SK-MEL-5 (cell line): ENCODE measurements around the gene HCFC2. TPM values are rescaled to one million over a fixed set of nuclear protein-coding genes. Genes with fewer than 3 reads are reported as not detected.
"Not testable (repeated sequence)": the region's sequence is repeated elsewhere in the genome, so short reads cannot be mapped to it uniquely, and the experiment has no call there.

ENCODE experiments used
- DNase-seq: peaks from one replicate; pipeline ENCODE4 v3.0.0-alpha.2; 2016; ENCODE audit warnings: low read depth, low spot score
- in situ Hi-C: cut with HindIII; loops from 2 replicates; pipeline ENCODE4 v1.10.0; 2016; ENCODE audit warnings: low sequenced_read_pairs, high pct_unique_total_duplicates, low pct_unique_long_range_greater_than_20kb
- total RNA-seq: library from RNA; depleted of rRNA; stranded (reverse); fragments of >200 nt; shearing (Covaris generic); gene quantifications from 2 replicates; pipeline ENCODE4 v1.2.3, GENCODE V29; 2014

Gene HCFC2
- total RNA-seq, 1 experiment from 2014 or later, result 10.8 TPM

GRCh38 chr12:104097954-104098353 is 33.6 kb downstream of the HCFC2 start:
- DNase-seq, result no peak
- in situ Hi-C loops, result no loop called here

DNA sequence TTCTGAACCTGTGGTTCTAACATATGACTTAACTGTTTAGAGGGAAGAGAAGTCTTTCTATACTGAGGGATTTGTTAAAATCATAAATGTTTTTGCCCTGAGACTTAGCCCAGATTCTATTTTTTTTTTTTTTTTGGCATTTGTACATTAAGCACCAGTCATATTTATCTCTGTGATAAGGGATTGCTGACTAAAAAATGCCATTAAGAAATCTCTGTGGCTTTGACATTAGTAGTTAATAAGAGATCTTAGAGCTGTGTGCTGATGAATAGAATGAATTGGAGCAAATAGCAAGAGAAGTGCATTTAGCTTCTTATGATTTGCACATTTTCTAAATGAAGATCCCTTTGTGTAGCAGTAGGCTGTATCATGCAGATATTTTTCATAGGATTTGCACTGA is 41.1 kb downstream of the HCFC2 start:
- no peak for DNase-seq
- in situ Hi-C loops, result no loop called here

- in situ Hi-C loops, result no loop called here
- no peak for DNase-seq
These were observed 42.6 kb downstream of the HCFC2 start for GRCh38 chr12:104106965-104107364.

- peak; percentile 87 for DNase-seq
- in situ Hi-C loops, result no loop called here
These were observed 44.6 kb downstream of the HCFC2 start for GRCh38 chr12:104108755-104109445.

DNA sequence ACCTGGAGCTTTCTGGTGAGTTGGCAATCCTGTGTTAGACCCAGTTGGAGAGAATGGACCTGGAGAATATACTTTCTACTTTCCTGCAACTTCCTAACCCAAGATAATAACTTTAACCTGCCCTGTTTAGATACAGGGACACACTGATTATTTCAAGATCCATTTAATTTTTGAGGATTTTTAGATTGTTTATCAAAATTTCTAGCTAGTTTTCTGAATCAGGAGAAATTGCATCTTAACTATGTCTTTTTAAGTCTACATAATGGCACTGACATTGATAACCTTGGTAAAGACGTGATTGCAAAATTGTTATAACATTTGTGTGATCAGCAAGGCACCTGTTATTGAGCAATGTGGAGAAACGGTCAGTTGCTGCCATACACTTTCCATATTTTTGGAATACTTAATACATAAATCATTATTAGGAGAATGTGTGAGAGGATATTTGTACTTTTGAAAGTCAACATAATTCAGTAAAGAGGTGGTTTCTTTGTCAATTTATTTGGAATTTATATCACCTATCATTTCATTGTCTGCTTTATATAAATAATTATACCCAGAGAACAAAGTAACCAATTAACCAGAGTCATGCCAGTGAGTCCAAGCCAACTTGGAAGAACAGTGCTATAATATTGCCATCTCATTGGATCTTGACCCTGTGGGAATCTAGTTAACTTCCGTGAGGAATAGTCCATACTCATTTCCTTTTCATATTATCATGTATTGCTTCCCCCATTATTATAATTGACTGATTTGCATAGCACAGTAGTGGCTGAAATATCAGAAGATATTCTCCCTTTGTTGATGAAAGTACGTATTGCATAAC is 45.3 kb downstream of the HCFC2 start:
- in situ Hi-C loops, result no loop called here
- no peak for DNase-seq

GRCh38 chr12:104114834-104115586 is 50.7 kb downstream of the HCFC2 start:
- DNase-seq, in situ Hi-C loops: not testable (repeated sequence)

- in situ Hi-C loops, result no loop called here
- no peak for DNase-seq
These were observed 51.2 kb downstream of the HCFC2 start for GRCh38 chr12:104115587-104115975.

GRCh38 chr12:104121001-104121400 is 56.7 kb downstream of the HCFC2 start:
- in situ Hi-C loops, result no loop called here
- peak; percentile 21 for DNase-seq

DNA sequence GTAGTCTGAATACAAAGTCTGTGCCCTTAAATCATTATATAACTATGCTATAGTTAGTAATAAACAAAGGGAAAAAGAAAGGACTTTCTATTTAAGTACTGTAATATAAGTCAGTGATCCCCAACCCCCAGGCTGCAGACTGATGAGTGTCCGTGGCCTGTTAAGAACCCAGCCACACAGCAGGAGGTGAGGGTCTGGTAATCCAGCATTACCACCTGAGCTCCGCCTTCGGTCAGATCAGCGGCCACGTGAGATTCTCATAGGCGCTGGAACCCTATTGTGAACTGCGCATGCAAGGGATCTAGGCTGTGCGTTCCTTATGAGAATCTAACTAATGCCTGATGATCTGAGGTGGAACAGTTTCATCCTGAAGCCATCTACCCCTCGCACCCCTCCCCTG is 58.0 kb downstream of the HCFC2 start:
- no peak for DNase-seq
- in situ Hi-C loops, result no loop called here

GRCh38 chr12:104126548-104126947 is 62.2 kb downstream of the HCFC2 start:
- in situ Hi-C loops, result no loop called here
- no peak for DNase-seq

- in situ Hi-C loops, result no loop called here
- no peak for DNase-seq
These were observed 66.4 kb downstream of the HCFC2 start for GRCh38 chr12:104130760-104131159.

- no peak for DNase-seq
- in situ Hi-C loops, result no loop called here
These were observed 67.3 kb downstream of the HCFC2 start for GRCh38 chr12:104131609-104132008.

GRCh38 chr12:104132351-104132956 is 68.1 kb downstream of the HCFC2 start:
- in situ Hi-C loops, result no loop called here
- no peak for DNase-seq

- no peak for DNase-seq
- in situ Hi-C loops, result no loop called here
These were observed 69.0 kb downstream of the HCFC2 start for GRCh38 chr12:104133321-104133720.

DNA sequence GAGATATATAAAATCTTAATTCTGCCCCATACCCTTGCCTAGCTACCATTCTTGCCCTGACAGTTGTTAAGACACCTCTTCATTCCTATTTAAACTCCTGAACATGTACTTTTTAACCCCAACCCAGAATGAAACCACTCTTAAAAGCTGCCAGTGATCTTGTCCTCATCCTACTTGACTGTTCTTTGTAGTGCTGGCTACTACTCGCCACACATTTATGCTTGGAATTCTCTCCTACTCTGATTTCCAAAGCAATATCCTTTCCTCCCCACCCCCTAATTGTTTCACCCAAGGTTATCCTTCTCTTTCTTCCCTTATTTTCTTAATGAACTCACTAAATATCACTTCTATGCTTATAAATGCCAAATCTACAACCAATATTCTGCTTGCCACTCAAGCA is 69.5 kb downstream of the HCFC2 start:
- DNase-seq, result no peak
- in situ Hi-C loops, result no loop called here

DNA sequence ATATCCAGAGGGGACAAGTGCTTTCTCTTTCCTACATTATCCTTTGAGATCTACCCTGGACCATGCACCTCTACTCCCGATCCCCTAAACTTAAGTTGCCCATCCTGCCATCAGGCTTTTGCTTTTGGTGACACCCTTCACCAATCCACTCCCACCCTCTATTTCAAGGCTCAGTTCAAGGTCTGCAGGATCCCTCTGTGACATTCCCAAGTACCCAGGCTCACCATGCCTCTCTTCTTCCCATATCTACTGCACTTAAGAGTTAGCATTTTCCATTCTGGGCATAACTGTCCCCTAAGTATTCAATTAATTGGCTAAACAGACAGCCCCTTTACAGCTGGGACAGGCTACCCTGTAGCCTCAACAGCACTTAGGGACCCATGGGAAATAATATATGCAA is 70.6 kb downstream of the HCFC2 start:
- DNase-seq, result no peak
- in situ Hi-C loops, result no loop called here

- no peak for DNase-seq
- in situ Hi-C loops, result no loop called here
These were observed 72.2 kb downstream of the HCFC2 start for GRCh38 chr12:104136577-104136976.
